GM12891 (cell line): ENCODE data around the gene DAZAP2.
"Not testable (repeated sequence)": the region's sequence is repeated elsewhere in the genome, so short reads cannot be mapped to it uniquely, and the experiment has no call there.

Experiments
- DNase-seq: peaks from one replicate; pipeline ENCODE4 v3.0.0; 2011; ENCODE audit warnings: low spot score; ENCODE audit not compliant: insufficient read length
- FAIRE-seq: peaks from 2 replicates; lab custom pipeline; 2011; peaks lifted over from hg19 to GRCh38; lab: Jason Lieb, UNC
- PAX5 ChIP-seq: IDR thresholded peaks from 2 replicates; pipeline ENCODE4 v1.6.1; 2011; ENCODE audit warnings: low read length, moderate library complexity, mild to moderate bottlenecking; ENCODE audit not compliant: insufficient read depth, severe bottlenecking
- POLR2A ChIP-seq: IDR thresholded peaks from 2 replicates; pipeline ENCODE4 v1.6.1; 2011; ENCODE audit warnings: low read depth, low read length, control low read depth
- POLR2AphosphoS5 ChIP-seq: IDR thresholded peaks from 2 replicates; pipeline ENCODE4 v1.6.1; 2011; ENCODE audit warnings: low read depth, low read length, control low read depth
- POU2F2 ChIP-seq: IDR thresholded peaks from 2 replicates; pipeline ENCODE4 v1.6.1; 2011; ENCODE audit warnings: low read depth, mild to moderate bottlenecking, control low read depth, low read length, moderate library complexity
- SPI1 ChIP-seq: IDR thresholded peaks from 2 replicates; pipeline ENCODE4 v1.6.1; 2011; ENCODE audit warnings: low read depth, low read length, control low read depth
- TAF1 ChIP-seq: IDR thresholded peaks from 2 replicates; pipeline ENCODE4 v1.6.1; 2011; ENCODE audit warnings: low read depth, low read length, control low read depth

Gene DAZAP2

GRCh38 chr12:51245476-51246253 lies 7.0 kb downstream of the DAZAP2 start:
- FAIRE-seq (no peak), DNase-seq (no peak)
- TF ChIP-seq POLR2A, result no peak; the same call in none of the 2 replicates
- TF ChIP-seq POU2F2, result no peak
- TF ChIP-seq POLR2AphosphoS5, result 0 out of 2 replicates have a peak, but pooled peaks have one; percentile 60
- TF ChIP-seq PAX5, result no peak
- 0 out of 2 replicates have a peak, but pooled peaks have one; percentile 11 for TF ChIP-seq TAF1
- TF ChIP-seq SPI1, result no peak

- FAIRE-seq (peak; percentile 52), DNase-seq (no peak)
- peak; percentile 65; the same call in 1 of the 2 replicates for TF ChIP-seq POLR2AphosphoS5
- peak; percentile 66; the same call in 1 of the 2 replicates for TF ChIP-seq SPI1
- TF ChIP-seq PAX5, result no peak
- TF ChIP-seq POU2F2, result peak; percentile 98
- peak; percentile 57 for TF ChIP-seq POLR2A
- no peak for TF ChIP-seq TAF1
These were observed 7.7 kb downstream of the DAZAP2 start for GRCh38 chr12:51246254-51246853.

GRCh38 chr12:51247523-51248206 lies 9.0 kb downstream of the DAZAP2 start:
- DNase-seq (no peak), FAIRE-seq (no peak)
- TF ChIP-seq TAF1 (no peak), PAX5 (no peak), POLR2AphosphoS5 (no peak), POU2F2 (no peak), POLR2A (no peak), SPI1 (no peak)

- FAIRE-seq, result no peak
- TF ChIP-seq POU2F2, result no peak
- TF ChIP-seq POLR2AphosphoS5, result no peak
- no peak for TF ChIP-seq SPI1
- TF ChIP-seq PAX5, result no peak
- TF ChIP-seq POLR2A, result no peak
- no peak for TF ChIP-seq TAF1
- no peak for DNase-seq
These were observed 14.7 kb downstream of the DAZAP2 start for GRCh38 chr12:51253276-51253675.

- no peak for DNase-seq
- TF ChIP-seq TAF1 (no peak), POLR2AphosphoS5 (no peak), POU2F2 (no peak), PAX5 (no peak), POLR2A (no peak)
- FAIRE-seq, result no peak
These were observed 15.9 kb downstream of the DAZAP2 start for GRCh38 chr12:51254536-51254935.

- not testable (repeated sequence) for FAIRE-seq, DNase-seq
These were observed 21.0 kb downstream of the DAZAP2 start for GRCh38 chr12:51259600-51259999.

- DNase-seq (no peak), FAIRE-seq (no peak)
- TF ChIP-seq SPI1, result no peak
- no peak for TF ChIP-seq POLR2AphosphoS5
- TF ChIP-seq POU2F2, result no peak
- no peak for TF ChIP-seq TAF1
- no peak for TF ChIP-seq PAX5
- no peak for TF ChIP-seq POLR2A
These were observed 24.1 kb downstream of the DAZAP2 start for GRCh38 chr12:51262758-51263177.

GRCh38 chr12:51263341-51263740 lies 24.7 kb downstream of the DAZAP2 start:
- no peak for FAIRE-seq
- DNase-seq, result no peak
- no peak for TF ChIP-seq PAX5

- FAIRE-seq (no peak), DNase-seq (no peak)
- no peak for TF ChIP-seq TAF1
- TF ChIP-seq PAX5, result no peak
- TF ChIP-seq POLR2AphosphoS5, result no peak
- no peak for TF ChIP-seq POU2F2
- TF ChIP-seq POLR2A, result no peak
- no peak for TF ChIP-seq SPI1
These were observed 25.7 kb downstream of the DAZAP2 start for GRCh38 chr12:51264297-51264696.

GRCh38 chr12:51265024-51265423 lies 26.4 kb downstream of the DAZAP2 start:
- TF ChIP-seq PAX5, result no peak
- no peak for TF ChIP-seq POLR2A
- no peak for TF ChIP-seq TAF1
- no peak for TF ChIP-seq SPI1
- no peak for TF ChIP-seq POU2F2
- TF ChIP-seq POLR2AphosphoS5, result no peak
- FAIRE-seq, result no peak
- DNase-seq, result no peak
